ENCODE data around the gene CELF5. TPM values are rescaled to one million over a fixed set of nuclear protein-coding genes. Genes with fewer than 3 reads are reported as not detected.

CELF5 gene
- total and polyA plus RNA-seq, 10 of the 15 experiments (the other 5 are each of a cell fraction or from before 2014, with no cell fraction given), result 0.01 to 0.04 TPM; not detected in 8

GRCh38 chr19:3211191-3211590 lies 13.3 kb upstream of the CELF5 start:
- ChIA-PET POLR2A (interaction anchor here (1.0 kb wide), 1 partner anchor 30 kb away, joined by 3 read pairs; no protein-coding TSS in a partner anchor), SMC1A (ENCODE audit: uncharacterized antibody, unreplicated experiment) (interaction anchor here (1.3 kb wide), 1 partner anchor 261 kb away, joined by 3 read pairs; no protein-coding TSS in a partner anchor), RAD21 (ENCODE audit: unreplicated experiment) (no interaction called here), CTCF (interaction anchor here (1.3 to 3.3 kb wide), 2 partner anchors 136 to 260 kb away, joined by 3 to 11 read pairs; no protein-coding TSS in a partner anchor)
- H3K9ac ChIP-seq (ENCODE audit: control insufficient read depth, insufficient read depth, low read length), result no peak overlapping the region
- no peak overlapping the region for H3K4me3 ChIP-seq
- no peak for ATAC-seq
- no peaks in the 10 kb centered on the region for H3K4me1 ChIP-seq (ENCODE audit: control insufficient read depth, insufficient read depth, low read length)
- no peaks in the 10 kb centered on the region for H3K9me3 ChIP-seq (replicated peaks; ENCODE audit: control insufficient read depth, insufficient read depth, low read length)
- no peaks in the 10 kb centered on the region for H3K27me3 ChIP-seq (replicated peaks in 1 of 2; ENCODE audit: control insufficient read depth in 2 of 2, insufficient read depth in 2 of 2, low read length in 1 of 2)
- BruUV-seq (replicated peaks), result no TSS peak
- 60% methylated on average over 12 of the region's 12 CpGs for WGBS (ENCODE audit: insufficient coverage, insufficient replicate concordance, low lambda C conversion rate, missing lambda C conversion rate)
- DNase-seq (ENCODE audit: low read depth, low spot score), result no peak
- H3K36me3 ChIP-seq (ENCODE audit: control insufficient read depth in 2 of 2, insufficient read depth in 2 of 2, low read length in 1 of 2), result peaks cover 0 to 11% of the 10 kb centered on the region in 2 experiments; a peak in 2 of 4 replicates
- no peaks in the 10 kb centered on the region for H3K79me2 ChIP-seq (ENCODE audit: control insufficient read depth, insufficient read depth, low read length)
- H3K27ac ChIP-seq (ENCODE audit: control insufficient read depth, insufficient read depth), result no peak overlapping the region
- H4K20me1 ChIP-seq (ENCODE audit: control insufficient read depth, insufficient read depth), result no peaks in the 10 kb centered on the region
- H3K4me2 ChIP-seq (ENCODE audit: control insufficient read depth, insufficient read depth), result no peak overlapping the region
- FAIRE-seq, result no peak
- in situ Hi-C loops (cut with MboI), result no loop called here
- H2AFZ ChIP-seq (ENCODE audit: control insufficient read depth, low read depth, low read length), result no peak overlapping the region
- intact Hi-C loops (cut with micrococcal nuclease; ENCODE audit: unreplicated experiment), result no loop called here
- TF ChIP-seq RELB (IDR thresholded peaks at IDR 0.05; ENCODE audit: low read depth) (no peak), ZNF687 (IDR thresholded peaks at IDR 0.05) (no peak), E2F4 (IDR thresholded peaks at IDR 0.05; ENCODE audit: low read depth, low read length) (no peak), TARDBP (IDR thresholded peaks at IDR 0.05; ENCODE audit: borderline replicate concordance) (no peak), USF1 (IDR thresholded peaks at IDR 0.05; ENCODE audit: borderline replicate concordance, extremely low read length, insufficient read depth, low read depth, low read length) (no peak), CBFB (IDR thresholded peaks at IDR 0.05; ENCODE audit: low read depth) (no peak), POLR2AphosphoS2 (IDR thresholded peaks at IDR 0.05; ENCODE audit: low read depth, low read length) (no peak), BRCA1 (IDR thresholded peaks at IDR 0.05; ENCODE audit: low read depth, low read length) (no peak), SKIL (IDR thresholded peaks at IDR 0.05; ENCODE audit: low read depth, poor library complexity, severe bottlenecking) (no peak), MEF2B (IDR thresholded peaks at IDR 0.05; ENCODE audit: partially characterized antibody, poor library complexity, severe bottlenecking) (no peak), IRF4 (IDR thresholded peaks at IDR 0.05; ENCODE audit: low read depth, low read length) (no peak), IRF3 (IDR thresholded peaks at IDR 0.05) (no peak), SP1 (IDR thresholded peaks at IDR 0.05; ENCODE audit: low read depth, low read length) (no peak)
